Subcutaneous abdominal adipose tissue (tissue), 5 donors: Measurements from ENCODE around the gene TSPAN18.

Experiments
- H3K27ac ChIP-seq: one replicate; pipeline ENCODE4 v1.7.0; 2013; ENCODE audit warnings: low read depth, mild to moderate bottlenecking, inconsistent platforms, low read length, moderate library complexity
- H3K27me3 ChIP-seq, 5 donors: one replicate each; pipeline ENCODE4 v1.7.0; 2013; ENCODE audit warnings: low read length in 5 of 5, inconsistent platforms in 1 of 5; ENCODE audit not compliant: control insufficient read depth in 5 of 5, insufficient read depth in 4 of 5
- H3K36me3 ChIP-seq, 5 donors: one replicate each; pipeline ENCODE4 v1.7.0; 2013; ENCODE audit warnings: low read length in 5 of 5; ENCODE audit not compliant: control insufficient read depth in 5 of 5, insufficient read depth in 5 of 5
- H3K4me1 ChIP-seq, 5 donors: one replicate each; pipeline ENCODE4 v1.7.0; 2013; ENCODE audit warnings: low read length in 5 of 5, mild to moderate bottlenecking in 3 of 5, moderate library complexity in 1 of 5; ENCODE audit not compliant: control insufficient read depth in 5 of 5, insufficient read depth in 5 of 5
- H3K4me3 ChIP-seq, 5 donors: one replicate each; pipeline ENCODE4 v1.7.0; 2013; ENCODE audit warnings: low read length in 5 of 5, low read depth in 1 of 5
- H3K9ac ChIP-seq, 5 donors: one replicate each; pipeline ENCODE4 v1.7.0; 2013; ENCODE audit warnings: low read length in 5 of 5, mild to moderate bottlenecking in 4 of 5, moderate library complexity in 3 of 5
- H3K9me3 ChIP-seq, 5 donors: one replicate each; pipeline ENCODE4 v1.7.0; 2013; ENCODE audit warnings: low read length in 5 of 5; ENCODE audit not compliant: control insufficient read depth in 5 of 5
- donor health status: healthy.
- donor health status: healthy.
- donor health status: healthy.
- donor health status: healthy.
- donor health status: healthy.

The TSPAN18 gene

DNA sequence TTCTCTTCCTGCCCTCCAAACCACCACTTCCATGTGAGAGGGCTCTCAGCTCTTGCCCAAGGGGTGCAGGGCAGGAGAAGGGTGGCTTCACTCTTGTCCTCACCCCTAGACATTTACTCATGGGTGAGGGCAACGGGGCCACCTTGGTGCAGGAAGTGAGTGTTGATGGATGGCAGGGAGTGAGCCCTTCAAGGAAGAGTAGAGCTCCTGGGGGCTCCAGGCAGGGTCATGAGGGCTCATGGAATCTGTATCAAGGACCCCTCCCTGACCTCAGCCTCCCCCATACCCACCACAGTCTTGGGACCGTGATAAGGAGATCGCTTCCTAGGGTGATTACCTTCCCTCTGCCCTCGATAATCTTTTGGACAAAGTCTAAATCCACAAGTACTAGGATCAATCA lies 37.8 kb downstream of the TSPAN18 start:
- peaks cover 0 to 3% (median 0%) of the 10 kb centered on the region in 5 donors for H3K9me3 ChIP-seq
- H3K4me1 ChIP-seq: peaks cover 0 to 31% (median 17%) of the 10 kb centered on the region in 5 donors
- H3K27me3 ChIP-seq: peaks cover 0 to 12% (median 7%) of the 10 kb centered on the region in 5 donors
- H3K9ac ChIP-seq: no peak overlapping the region
- no peak overlapping the region for H3K4me3 ChIP-seq
- peaks cover 0 to 4% (median 0%) of the 10 kb centered on the region in 5 donors for H3K36me3 ChIP-seq
- H3K27ac ChIP-seq: no peak overlapping the region

DNA sequence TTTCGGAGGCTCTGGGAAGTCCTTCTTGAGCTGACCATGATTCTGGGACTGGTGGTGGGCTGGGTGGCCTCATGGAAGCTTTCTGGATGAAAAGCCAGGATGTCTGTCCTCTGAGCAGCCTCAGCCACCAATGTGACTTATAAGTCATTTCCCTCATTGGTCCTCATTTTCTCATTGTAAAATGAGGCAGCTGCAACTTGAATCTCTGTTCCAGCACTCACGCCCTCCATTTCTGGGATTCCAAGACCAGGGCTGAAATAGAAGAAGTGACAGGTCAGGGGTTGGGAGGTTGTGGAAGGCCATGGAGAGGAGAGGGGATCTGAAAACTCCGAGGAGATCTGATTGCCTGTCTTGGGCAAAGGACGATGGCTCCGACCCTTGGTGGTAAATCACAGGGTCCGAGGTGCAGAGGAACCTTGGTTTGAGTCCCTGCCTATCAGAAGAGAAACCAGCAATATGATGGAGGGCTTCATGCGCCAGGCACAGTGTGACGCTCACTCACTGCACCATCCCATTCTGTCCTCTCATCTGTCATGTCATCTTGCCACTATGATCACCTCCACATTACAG lies 38.3 kb downstream of the TSPAN18 start:
- H3K4me1 ChIP-seq: peaks cover 0 to 35% (median 17%) of the 10 kb centered on the region in 5 donors
- peaks cover 0 to 4% (median 0%) of the 10 kb centered on the region in 5 donors for H3K36me3 ChIP-seq
- H3K9ac ChIP-seq: no peak overlapping the region
- no peak overlapping the region for H3K27ac ChIP-seq
- H3K27me3 ChIP-seq: peaks cover 0 to 12% (median 7%) of the 10 kb centered on the region in 5 donors
- H3K9me3 ChIP-seq: peaks cover 0 to 3% (median 0%) of the 10 kb centered on the region in 5 donors
- H3K4me3 ChIP-seq: no peak overlapping the region

DNA sequence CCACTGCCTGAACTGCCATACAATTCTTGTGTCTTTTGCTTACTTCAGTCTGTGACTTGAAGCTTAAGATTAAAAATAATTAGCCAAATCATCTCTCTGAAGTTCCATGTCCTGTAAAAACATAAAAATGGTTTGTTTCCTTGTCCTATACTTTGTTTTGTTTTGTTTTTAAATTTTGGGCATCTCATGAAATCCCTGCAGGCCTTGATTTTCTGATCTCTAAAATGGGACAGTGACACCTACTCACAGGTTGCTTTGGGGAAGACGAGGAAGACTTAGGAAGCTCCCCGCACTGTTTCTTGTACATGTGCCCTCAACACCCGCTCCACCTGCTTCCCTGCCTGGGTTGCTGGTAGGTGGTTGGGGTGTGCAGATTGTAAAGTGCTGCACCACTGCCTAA lies 38.9 kb downstream of the TSPAN18 start:
- Histone ChIP-seq H3K27me3 (peaks cover 0 to 12% (median 7%) of the 10 kb centered on the region in 5 donors), H3K4me3 (no peak overlapping the region), H3K9ac (no peak overlapping the region), H3K27ac (no peak overlapping the region), H3K4me1 (peaks cover 0 to 33% (median 15%) of the 10 kb centered on the region in 5 donors), H3K36me3 (peaks cover 0 to 4% (median 0%) of the 10 kb centered on the region in 5 donors), H3K9me3 (peaks cover 0 to 3% (median 0%) of the 10 kb centered on the region in 5 donors)

DNA sequence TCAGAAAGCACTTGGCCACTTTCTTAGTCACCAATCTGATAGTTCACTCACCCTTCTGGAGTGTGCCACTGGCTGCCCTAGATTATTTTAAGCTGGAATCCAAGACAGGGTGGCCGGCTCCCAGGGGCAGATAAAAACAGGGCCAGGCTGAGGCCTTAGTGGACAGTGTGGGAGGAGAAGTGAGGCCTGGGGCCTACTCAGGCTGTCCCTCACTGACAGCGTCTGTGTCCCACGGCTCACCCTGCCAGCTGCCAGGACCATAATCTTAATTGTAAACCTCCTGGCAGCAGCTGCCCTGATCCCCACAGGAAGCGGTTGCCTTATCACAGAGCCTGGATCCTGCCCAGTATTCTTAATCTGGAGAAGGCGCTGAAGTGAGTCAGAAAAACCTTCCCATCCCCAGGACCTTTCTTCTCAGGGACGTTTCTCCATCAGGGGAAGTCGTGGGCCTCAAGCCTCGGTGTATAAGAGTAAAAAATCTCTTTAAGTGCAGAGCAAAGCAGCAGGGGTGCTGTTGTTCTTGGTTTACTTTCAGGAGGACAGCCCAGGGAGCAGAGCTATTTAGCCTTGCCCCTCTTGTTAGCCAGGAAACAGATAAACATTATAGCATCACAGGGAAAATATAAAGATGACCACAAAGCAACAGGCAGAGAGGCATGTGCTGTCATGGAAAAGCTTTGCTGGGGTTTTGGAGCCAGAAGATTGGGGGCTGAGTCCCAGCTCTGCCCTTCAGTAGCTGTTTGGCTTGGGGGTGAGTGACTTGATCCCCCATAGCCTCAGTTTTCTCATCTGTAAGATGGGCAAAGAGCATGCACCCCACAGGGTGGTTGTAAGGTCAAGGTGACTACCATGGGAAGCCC lies 39.6 kb downstream of the TSPAN18 start:
- H3K9me3 ChIP-seq: peaks cover 0 to 3% (median 0%) of the 10 kb centered on the region in 5 donors
- peaks cover 0 to 4% (median 0%) of the 10 kb centered on the region in 5 donors for H3K36me3 ChIP-seq
- H3K27me3 ChIP-seq: peaks cover 0 to 9% (median 5%) of the 10 kb centered on the region in 5 donors
- peaks cover 0 to 27% (median 9%) of the 10 kb centered on the region in 5 donors for H3K4me1 ChIP-seq
- no peak overlapping the region for H3K9ac ChIP-seq
- H3K4me3 ChIP-seq: no peak overlapping the region
- no peak overlapping the region for H3K27ac ChIP-seq

DNA sequence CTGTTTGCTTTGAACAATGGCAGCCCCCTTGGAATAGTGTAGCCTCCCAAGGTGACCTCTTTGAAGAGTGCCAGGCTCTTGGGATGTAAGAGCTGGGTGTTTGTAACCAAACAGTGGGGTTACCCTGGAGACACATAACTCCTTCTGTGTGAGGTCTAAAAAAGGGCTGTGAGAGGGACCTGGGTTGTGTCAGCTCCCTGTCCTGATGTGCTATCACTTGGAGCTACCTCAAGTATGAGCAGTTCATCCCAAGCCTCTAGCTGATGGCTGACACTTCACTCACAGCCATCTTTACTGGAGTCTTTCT lies 40.2 kb downstream of the TSPAN18 start:
- Histone ChIP-seq H3K27me3 (peaks cover 0 to 3% (median 3%) of the 10 kb centered on the region in 5 donors), H3K4me3 (no peak overlapping the region), H3K9ac (no peak overlapping the region), H3K36me3 (peaks cover 0 to 4% (median 0%) of the 10 kb centered on the region in 5 donors), H3K27ac (no peak overlapping the region), H3K4me1 (peaks cover 0 to 21% (median 7%) of the 10 kb centered on the region in 5 donors), H3K9me3 (peaks cover 0 to 3% (median 0%) of the 10 kb centered on the region in 5 donors)

DNA sequence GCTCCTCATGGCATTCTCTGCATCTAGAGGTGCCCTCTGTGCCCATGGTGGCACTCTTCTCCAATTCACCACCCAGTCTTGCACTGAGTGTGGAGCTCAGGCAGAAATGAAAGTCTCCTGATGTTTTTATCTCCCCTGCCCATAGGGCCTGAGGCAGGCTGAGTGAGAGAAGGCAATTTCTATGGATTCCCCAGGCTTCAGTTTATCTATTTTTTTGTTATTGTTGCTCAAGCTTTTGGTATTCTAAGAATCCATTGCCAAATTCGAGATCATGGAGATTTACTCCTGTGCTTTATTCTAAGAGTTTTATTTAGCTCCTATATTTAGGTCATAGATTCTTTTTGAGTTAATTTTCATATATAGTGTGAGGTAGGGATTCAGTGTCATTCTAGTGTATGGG lies 40.7 kb downstream of the TSPAN18 start:
- no peak overlapping the region for H3K4me3 ChIP-seq
- H3K4me1 ChIP-seq: peaks cover 0 to 21% (median 7%) of the 10 kb centered on the region in 5 donors
- H3K27ac ChIP-seq: no peak overlapping the region
- peaks cover 0 to 3% (median 0%) of the 10 kb centered on the region in 5 donors for H3K9me3 ChIP-seq
- peaks cover 0 to 4% (median 0%) of the 10 kb centered on the region in 5 donors for H3K36me3 ChIP-seq
- H3K27me3 ChIP-seq: peaks cover 0 to 3% (median 3%) of the 10 kb centered on the region in 5 donors
- no peak overlapping the region for H3K9ac ChIP-seq

DNA sequence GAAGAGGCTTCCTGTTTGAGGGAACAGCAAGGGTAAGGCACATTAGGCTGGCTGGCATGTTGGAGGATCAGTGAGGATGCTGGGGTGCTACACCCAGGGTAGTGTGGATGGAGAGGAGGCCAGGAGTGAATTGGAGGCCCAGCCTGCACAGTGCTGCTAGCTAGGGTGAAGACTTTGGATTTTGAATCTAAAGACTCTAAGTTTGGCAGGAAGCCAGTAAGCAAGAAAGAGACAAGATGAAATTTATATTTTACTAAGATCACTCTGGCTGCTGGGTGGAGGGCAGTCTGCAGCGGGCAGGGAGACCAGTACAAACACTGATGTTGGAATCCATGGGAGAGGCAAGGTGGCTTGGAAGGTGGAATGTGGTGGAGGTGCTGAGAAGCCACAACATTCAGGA lies 43.6 kb downstream of the TSPAN18 start:
- Histone ChIP-seq H3K4me1 (peaks cover 10 to 43% (median 17%) of the 10 kb centered on the region in 5 donors), H3K27me3 (peaks cover 0 to 3% (median 0%) of the 10 kb centered on the region in 5 donors), H3K9ac (no peak overlapping the region), H3K36me3 (peaks cover 0 to 1% (median 0%) of the 10 kb centered on the region in 5 donors), H3K4me3 (no peak overlapping the region), H3K27ac (no peak overlapping the region), H3K9me3 (peaks cover 0 to 3% (median 0%) of the 10 kb centered on the region in 5 donors)

DNA sequence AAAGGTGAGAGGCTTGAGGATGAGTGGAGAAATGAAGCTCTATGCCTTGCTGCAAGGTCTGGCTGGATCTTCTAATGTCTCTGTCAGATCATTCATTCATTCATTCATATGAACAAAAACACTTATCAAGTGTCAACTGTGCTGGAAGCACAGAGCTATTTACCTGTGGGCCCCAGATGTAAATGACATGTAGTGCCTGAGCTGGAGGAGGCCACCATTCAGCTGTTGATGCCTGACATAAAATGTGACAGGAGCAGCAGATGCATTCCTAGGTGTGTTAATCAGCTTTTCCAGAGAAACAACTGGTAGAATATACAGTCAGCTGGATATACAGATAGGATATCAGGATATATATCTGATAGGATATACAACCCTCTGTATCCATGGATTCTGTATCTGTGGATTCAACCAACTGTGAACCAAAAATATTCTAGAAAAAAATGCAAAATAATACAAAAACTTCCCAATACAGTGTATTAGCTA lies 44.5 kb downstream of the TSPAN18 start:
- H3K9ac ChIP-seq: no peak overlapping the region
- peaks cover 10 to 38% (median 12%) of the 10 kb centered on the region in 5 donors for H3K4me1 ChIP-seq
- H3K27ac ChIP-seq: no peak overlapping the region
- H3K4me3 ChIP-seq: no peak overlapping the region
- peaks cover 0 to 3% (median 0%) of the 10 kb centered on the region in 5 donors for H3K27me3 ChIP-seq
- peaks cover 0 to 3% (median 0%) of the 10 kb centered on the region in 5 donors for H3K9me3 ChIP-seq
- H3K36me3 ChIP-seq: no peaks in the 10 kb centered on the region

DNA sequence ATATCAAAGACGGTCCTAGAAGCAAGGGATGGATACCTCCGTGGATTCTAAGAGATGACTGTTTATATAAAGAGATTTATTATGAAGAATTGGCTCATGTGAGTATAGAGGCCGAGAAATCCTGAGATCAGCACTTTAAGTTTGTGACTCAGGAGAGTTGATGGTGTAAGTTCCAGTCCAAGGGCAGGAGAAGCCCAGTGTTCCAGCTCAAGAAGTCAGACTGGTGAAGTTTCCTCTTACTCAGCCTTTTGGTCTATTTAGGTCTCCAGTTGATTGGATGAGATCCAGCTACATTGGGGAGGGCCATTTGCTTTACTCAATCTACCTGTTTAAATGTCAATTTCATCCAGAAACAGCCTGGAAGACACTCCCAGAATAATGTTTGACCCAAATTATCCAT lies 45.1 kb downstream of the TSPAN18 start:
- Histone ChIP-seq H3K4me3 (no peak overlapping the region), H3K9me3 (peaks cover 0 to 3% (median 0%) of the 10 kb centered on the region in 5 donors), H3K27me3 (peaks cover 0 to 3% (median 0%) of the 10 kb centered on the region in 5 donors), H3K4me1 (peaks cover 8 to 33% (median 12%) of the 10 kb centered on the region in 5 donors), H3K36me3 (no peaks in the 10 kb centered on the region), H3K9ac (no peak overlapping the region), H3K27ac (no peak overlapping the region)
